Measurements from ENCODE around the gene NDUFAF8. TPM values are rescaled to one million over a fixed set of nuclear protein-coding genes. Genes with fewer than 3 reads are reported as not detected.
A peak's percentile ranks its signal among the peaks of the same experiment; 100 is the strongest.

Gene NDUFAF8
- total RNA-seq, 2 donors from 2014 or later, result 27.8 to 33.7 TPM

- DNase-seq (ENCODE audit: low spot score), result no peak
- intact Hi-C loops (cut with DNase I), result loop anchor here in 1 of 2 donors (10.0 kb wide), 1 partner anchor 102 kb away; no protein-coding TSS in a partner anchor
Measured at GRCh38 chr17:81246679-81247338, 7.7 kb downstream of the NDUFAF8 start.

- no peak for DNase-seq (ENCODE audit: low spot score)
- intact Hi-C loops (cut with DNase I), result loop anchor here in 1 of 2 donors (10.0 kb wide), 1 partner anchor 103 kb away; no protein-coding TSS in a partner anchor
Measured at GRCh38 chr17:81247339-81247990, 8.3 kb downstream of the NDUFAF8 start.

- intact Hi-C loops (cut with DNase I), result loop anchor here in 1 of 2 donors (10.0 kb wide), 1 partner anchor 104 kb away; no protein-coding TSS in a partner anchor
- no peak for DNase-seq (ENCODE audit: low spot score)
Measured at GRCh38 chr17:81248649-81249048, 9.5 kb downstream of the NDUFAF8 start.

- intact Hi-C loops (cut with DNase I), result loop anchor here (5.0 to 10.0 kb wide), 5 partner anchors 105 to 355 kb away; partner anchors contain the start of gene BAHCC1 (in 2 of the 2)
- DNase-seq (ENCODE audit: low spot score), result no peak
Measured at GRCh38 chr17:81249223-81250040, 10.3 kb downstream of the NDUFAF8 start.

- no peak for DNase-seq (ENCODE audit: low spot score)
- intact Hi-C loops (cut with DNase I), result loop anchor here (5.0 to 10.0 kb wide), 4 partner anchors 144 to 354 kb away; partner anchors contain the start of gene BAHCC1 (in 2 of the 2)
Measured at GRCh38 chr17:81250286-81251093, 11.4 kb downstream of the NDUFAF8 start.

- no peak for DNase-seq (ENCODE audit: low spot score)
- intact Hi-C loops (cut with DNase I), result loop anchor here (5.0 to 10.0 kb wide), 4 partner anchors 144 to 354 kb away; partner anchors contain the start of gene BAHCC1 (in 2 of the 2)
Measured at GRCh38 chr17:81251094-81251708, 12.1 kb downstream of the NDUFAF8 start.

GRCh38 chr17:81251709-81252301 is 12.7 kb downstream of the NDUFAF8 start:
- DNase-seq (ENCODE audit: low spot score), result no peak
- intact Hi-C loops (cut with DNase I), result loop anchor here (5.0 to 10.0 kb wide), 4 partner anchors 143 to 353 kb away; partner anchors contain the start of gene BAHCC1 (in 2 of the 2)

GRCh38 chr17:81252326-81252986 is 13.3 kb downstream of the NDUFAF8 start:
- DNase-seq (ENCODE audit: low spot score), result no peak
- intact Hi-C loops (cut with DNase I), result loop anchor here (5.0 to 10.0 kb wide), 4 partner anchors 142 to 352 kb away; partner anchors contain the start of gene BAHCC1 (in 2 of the 2)

GRCh38 chr17:81252987-81253329 is 13.8 kb downstream of the NDUFAF8 start:
- intact Hi-C loops (cut with DNase I), result loop anchor here (5.0 to 10.0 kb wide), 4 partner anchors 142 to 352 kb away; partner anchors contain the start of gene BAHCC1 (in 2 of the 2)
- no peak for DNase-seq (ENCODE audit: low spot score)

GRCh38 chr17:81253358-81254131 is 14.4 kb downstream of the NDUFAF8 start:
- intact Hi-C loops (cut with DNase I), result loop anchor here (5.0 to 10.0 kb wide), 4 partner anchors 141 to 351 kb away; partner anchors contain the start of gene BAHCC1 (in 2 of the 2)
- no peak for DNase-seq (ENCODE audit: low spot score)

GRCh38 chr17:81254955-81255717 is 16.0 kb downstream of the NDUFAF8 start:
- intact Hi-C loops (cut with DNase I), result loop anchor here (5.0 to 10.0 kb wide), 4 partner anchors 140 to 350 kb away; partner anchors contain the start of gene BAHCC1 (in 2 of the 2)
- DNase-seq (ENCODE audit: low spot score), result peak; percentile 92

- intact Hi-C loops (cut with DNase I), result loop anchor here (5.0 to 10.0 kb wide), 3 partner anchors 138 to 348 kb away; partner anchors contain the start of gene BAHCC1 (in 2 of the 2)
- DNase-seq (ENCODE audit: low spot score), result no peak
Measured at GRCh38 chr17:81256616-81257015, 17.5 kb downstream of the NDUFAF8 start.

- intact Hi-C loops (cut with DNase I), result loop anchor here (5.0 to 10.0 kb wide), 3 partner anchors 137 to 347 kb away; partner anchors contain the start of gene BAHCC1 (in 2 of the 2)
- DNase-seq (ENCODE audit: low spot score), result no peak
Measured at GRCh38 chr17:81257533-81257932, 18.4 kb downstream of the NDUFAF8 start.

GRCh38 chr17:81258292-81258691 is 19.2 kb downstream of the NDUFAF8 start:
- intact Hi-C loops (cut with DNase I), result loop anchor here (5.0 to 10.0 kb wide), 3 partner anchors 137 to 347 kb away; partner anchors contain the start of gene BAHCC1 (in 2 of the 2)

GRCh38 chr17:81259058-81259605 is 20.0 kb downstream of the NDUFAF8 start:
- no peak for DNase-seq (ENCODE audit: low spot score)
- intact Hi-C loops (cut with DNase I), result loop anchor here (5.0 to 10.0 kb wide), 3 partner anchors 136 to 346 kb away; partner anchors contain the start of gene BAHCC1 (in 2 of the 2)

More at GRCh38 chr17:81258292-81258691, 19.2 kb downstream of the NDUFAF8 start:
- DNase-seq (ENCODE audit: low spot score), result no peak

All from posterior vena cava (tissue), 2 donors.